ENCODE data around the gene CTNND2.

CTNND2 gene

DNA sequence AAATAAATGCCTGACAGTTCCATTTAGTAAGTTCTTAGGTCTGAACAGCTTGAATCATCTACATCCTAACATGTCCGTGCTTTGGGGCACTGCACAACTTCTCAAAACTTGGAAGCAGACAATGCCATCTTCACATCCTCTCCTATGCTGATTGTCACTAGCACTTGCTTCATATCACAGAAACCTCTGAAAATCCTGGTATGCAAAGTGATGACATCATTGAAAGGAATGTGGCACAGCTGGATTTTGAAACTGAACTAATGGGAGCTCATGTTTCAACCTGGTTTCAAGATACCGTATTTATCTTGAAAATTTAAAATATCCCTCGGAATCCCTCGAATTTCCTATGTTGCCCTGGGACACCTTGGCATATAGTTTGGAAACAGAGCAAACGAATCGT lies 653.0 kb downstream of the CTNND2 start:
- POLR2A ChIA-PET, result no interaction called here
- CTCF ChIA-PET, result no interaction called here
- no peak for DNase-seq (ENCODE audit: extremely low spot score)
- TF ChIP-seq, protein P1, sequence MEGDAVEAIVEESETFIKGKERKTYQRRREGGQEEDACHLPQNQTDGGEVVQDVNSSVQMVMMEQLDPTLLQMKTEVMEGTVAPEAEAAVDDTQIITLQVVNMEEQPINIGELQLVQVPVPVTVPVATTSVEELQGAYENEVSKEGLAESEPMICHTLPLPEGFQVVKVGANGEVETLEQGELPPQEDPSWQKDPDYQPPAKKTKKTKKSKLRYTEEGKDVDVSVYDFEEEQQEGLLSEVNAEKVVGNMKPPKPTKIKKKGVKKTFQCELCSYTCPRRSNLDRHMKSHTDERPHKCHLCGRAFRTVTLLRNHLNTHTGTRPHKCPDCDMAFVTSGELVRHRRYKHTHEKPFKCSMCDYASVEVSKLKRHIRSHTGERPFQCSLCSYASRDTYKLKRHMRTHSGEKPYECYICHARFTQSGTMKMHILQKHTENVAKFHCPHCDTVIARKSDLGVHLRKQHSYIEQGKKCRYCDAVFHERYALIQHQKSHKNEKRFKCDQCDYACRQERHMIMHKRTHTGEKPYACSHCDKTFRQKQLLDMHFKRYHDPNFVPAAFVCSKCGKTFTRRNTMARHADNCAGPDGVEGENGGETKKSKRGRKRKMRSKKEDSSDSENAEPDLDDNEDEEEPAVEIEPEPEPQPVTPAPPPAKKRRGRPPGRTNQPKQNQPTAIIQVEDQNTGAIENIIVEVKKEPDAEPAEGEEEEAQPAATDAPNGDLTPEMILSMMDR (IDR thresholded peaks at IDR 0.05; ENCODE audit: control extremely low read depth, extremely low read depth, low read depth, missing control alignments), result no peak

DNA sequence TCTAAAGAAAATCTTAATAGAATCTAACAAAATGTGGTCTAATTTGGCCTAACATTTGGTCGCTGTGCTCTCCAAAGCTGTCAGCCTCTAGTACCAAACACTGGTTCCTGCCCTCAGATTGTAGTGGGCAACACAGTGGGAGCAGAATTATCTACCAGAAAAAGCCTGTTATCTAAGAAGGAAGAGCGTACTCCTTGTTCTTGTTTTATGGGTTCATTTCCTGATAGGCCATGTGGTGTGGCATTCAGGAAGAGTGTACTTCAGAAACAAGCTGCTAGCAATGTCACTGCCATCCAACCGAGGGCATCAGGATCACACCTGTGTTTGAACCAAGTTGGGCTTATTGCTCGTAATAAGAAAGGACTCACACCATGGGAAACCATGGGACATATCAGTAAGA lies 655.3 kb downstream of the CTNND2 start:
- TF ChIP-seq, protein P1 (IDR thresholded peaks at IDR 0.05; ENCODE audit: control extremely low read depth, extremely low read depth, low read depth, missing control alignments), result no peak
- POLR2A ChIA-PET, result no interaction called here
- DNase-seq (ENCODE audit: extremely low spot score), result no peak
- CTCF ChIA-PET, result no interaction called here

- DNase-seq (ENCODE audit: extremely low spot score), result no peak
- CTCF ChIA-PET, result no interaction called here
- POLR2A ChIA-PET, result no interaction called here
- TF ChIP-seq, protein P1 (IDR thresholded peaks at IDR 0.05; ENCODE audit: control extremely low read depth, extremely low read depth, low read depth, missing control alignments), result no peak
Measured at GRCh38 chr5:11247224-11247623, 657.0 kb downstream of the CTNND2 start.

GRCh38 chr5:11240293-11241190 lies 663.7 kb downstream of the CTNND2 start:
- POLR2A ChIA-PET, result no interaction called here
- CTCF ChIA-PET, result no interaction called here
- TF ChIP-seq, protein P1 (IDR thresholded peaks at IDR 0.05; ENCODE audit: control extremely low read depth, extremely low read depth, low read depth, missing control alignments), result no peak
- no peak for DNase-seq (ENCODE audit: extremely low spot score)

- POLR2A ChIA-PET, result no interaction called here
Measured at GRCh38 chr5:11239261-11240015, 664.8 kb downstream of the CTNND2 start.

DNA sequence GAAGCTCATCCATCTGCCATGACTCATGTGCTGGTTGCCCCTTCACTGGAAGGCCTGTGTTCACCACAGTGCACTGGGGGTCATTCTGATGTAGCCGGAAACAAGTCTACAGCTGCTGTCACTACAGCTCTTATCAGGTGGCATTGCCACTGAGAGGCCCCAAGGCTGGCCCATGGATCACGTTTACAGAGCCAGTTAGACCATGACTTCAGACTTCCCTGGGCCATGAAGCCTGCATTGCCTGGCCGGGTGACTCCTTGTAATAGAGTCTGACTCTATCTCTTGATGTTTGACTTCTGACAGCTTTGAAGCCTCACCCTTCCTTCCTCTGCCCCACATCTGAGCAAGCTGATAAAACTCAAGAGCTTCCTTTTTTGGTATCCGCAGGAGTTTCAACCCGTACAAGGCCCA lies 669.7 kb downstream of the CTNND2 start:
- DNase-seq (ENCODE audit: extremely low spot score), result no peak

More at GRCh38 chr5:11239261-11240015, 664.8 kb downstream of the CTNND2 start:
- TF ChIP-seq, protein P1 (IDR thresholded peaks at IDR 0.05; ENCODE audit: control extremely low read depth, extremely low read depth, low read depth, missing control alignments), result no peak
- DNase-seq (ENCODE audit: extremely low spot score), result no peak
- CTCF ChIA-PET, result no interaction called here

More for the DNA sequence above, 669.7 kb downstream of the CTNND2 start:
- TF ChIP-seq, protein P1 (IDR thresholded peaks at IDR 0.05; ENCODE audit: control extremely low read depth, extremely low read depth, low read depth, missing control alignments), result no peak
- ChIA-PET CTCF (no interaction called here), POLR2A (no interaction called here)
